ENCODE measurements around the gene CCSER1.

GRCh38 chr4:91631335-91631734, 1504.1 kb downstream of the CCSER1 start:
- TF ChIP-seq EZH2 (IDR thresholded peaks at IDR 0.05; ENCODE audit: borderline replicate concordance) (no peak), EZH2phosphoT487 (IDR thresholded peaks at IDR 0.05; ENCODE audit: low read depth, severe bottlenecking, unreplicated experiment) (no peak)
- TF ChIP-seq, protein P1, sequence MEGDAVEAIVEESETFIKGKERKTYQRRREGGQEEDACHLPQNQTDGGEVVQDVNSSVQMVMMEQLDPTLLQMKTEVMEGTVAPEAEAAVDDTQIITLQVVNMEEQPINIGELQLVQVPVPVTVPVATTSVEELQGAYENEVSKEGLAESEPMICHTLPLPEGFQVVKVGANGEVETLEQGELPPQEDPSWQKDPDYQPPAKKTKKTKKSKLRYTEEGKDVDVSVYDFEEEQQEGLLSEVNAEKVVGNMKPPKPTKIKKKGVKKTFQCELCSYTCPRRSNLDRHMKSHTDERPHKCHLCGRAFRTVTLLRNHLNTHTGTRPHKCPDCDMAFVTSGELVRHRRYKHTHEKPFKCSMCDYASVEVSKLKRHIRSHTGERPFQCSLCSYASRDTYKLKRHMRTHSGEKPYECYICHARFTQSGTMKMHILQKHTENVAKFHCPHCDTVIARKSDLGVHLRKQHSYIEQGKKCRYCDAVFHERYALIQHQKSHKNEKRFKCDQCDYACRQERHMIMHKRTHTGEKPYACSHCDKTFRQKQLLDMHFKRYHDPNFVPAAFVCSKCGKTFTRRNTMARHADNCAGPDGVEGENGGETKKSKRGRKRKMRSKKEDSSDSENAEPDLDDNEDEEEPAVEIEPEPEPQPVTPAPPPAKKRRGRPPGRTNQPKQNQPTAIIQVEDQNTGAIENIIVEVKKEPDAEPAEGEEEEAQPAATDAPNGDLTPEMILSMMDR (IDR thresholded peaks at IDR 0.05; ENCODE audit: poor library complexity), result no peak

Measured in hepatocyte (in vitro differentiated cells).